Pancreas (tissue), 10 donors: ENCODE measurements around the gene CRB3. TPM values are rescaled to one million over a fixed set of nuclear protein-coding genes. Genes with fewer than 3 reads are reported as not detected.

Experiments used
- ATAC-seq, 4 donors: fragments of 200-7000 bp; cut with Tn5 transposase; one replicate each; pipeline versions ENCODE4 v1.8.0 to v1.9.1; 2020; ENCODE audit warnings: mild to moderate bottlenecking in 4 of 4, moderate library complexity in 4 of 4
- DNase-seq, 6 donors: peaks; one replicate each; pipeline ENCODE4 v3.0.0-alpha.2; 2020
- FAIRE-seq: peaks from 2 replicates; lab custom pipeline; 2012; peaks lifted over from hg19 to GRCh38; lab: Jason Lieb, UNC
- H3K27ac ChIP-seq, 4 donors: fragments of 200-600 bp; sonication (generic); 1 replicate in 3 of 4; 2 replicates in 1 of 4; pipeline versions ENCODE4 v1.5.0 to v1.8.0; 2020
- H3K27me3 ChIP-seq, 4 donors: fragments of 200-600 bp; one replicate each; pipeline ENCODE4 v1.8.0; 2021
- H3K36me3 ChIP-seq, 3 donors: fragments of 200-600 bp; sonication (generic) in 1 of 3; one replicate each; pipeline versions ENCODE4 v1.5.0 to v1.8.0; 2020 to 2021
- H3K4me1 ChIP-seq, 3 donors: fragments of 200-600 bp; one replicate each; pipeline ENCODE4 v1.8.0; 2021
- H3K4me3 ChIP-seq, 4 donors: fragments of 200-600 bp; sonication (generic) in 2 of 4; one replicate each; pipeline versions ENCODE4 v1.5.0 to v1.8.0; 2020 to 2021
- H3K9me3 ChIP-seq, 4 donors: fragments of 200-600 bp; one replicate each; pipeline ENCODE4 v1.8.0; 2021
- CTCF ChIP-seq, 4 donors: fragments of 200-600 bp; sonication (generic) in 3 of 4; IDR thresholded peaks; one replicate each; pipeline versions ENCODE4 v1.5.0 to v1.8.0; 2021; ENCODE audit warnings: antibody characterized with exemption in 4 of 4
- WGBS, 2 donors: extraction: QIAGEN DNeasy Blood & Tissue Kit; methylation state at CpG; one replicate each; pipeline ENCODE4 v1.1.7; 2013; 5-methylcytosine and 5-hydroxymethylcytosine counted together
- intact Hi-C, 3 donors: fragments of 100-400 bp; cut with DNase I; formaldehyde crosslinking; loops; one replicate each; pipeline versions ENCODE4 v1.11.1 to v1.14.2; 2022
- polyA plus RNA-seq, 2 donors: library from polyadenylated mRNA; stranded (reverse); fragments of 200-250 nt; gene quantifications; one replicate each; pipeline ENCODE4 v1.2.3, GENCODE V29; 2013
- total RNA-seq, 6 donors: library from RNA; stranded (reverse); fragmentation: NEBNext Ultra II Directional in 4 of 6; extraction: Animal tissue kit (Norgen Biotek cat#: 25700) in 4 of 6; gene quantifications; one replicate each; pipeline versions ENCODE4 v1.2.1 to v1.2.4, GENCODE V29; 2021 to 2023
- donor health status: healthy with polysubstance abuse.
- donor health status: DM: no; HTN: no; CAD: no; lungs with moderate emphysema.
- donor health status: DM: no; HTN: no; CAD: no.
- donor health status: control.
- donor health status: control.
- donor health status: Bipolar disorder and iron deficiency.
- donor health status: DM: yes; HTN: yes; CAD: no.
- donor health status: DM: no; HTN: no; CAD: no.
- donor health status: DM: no; HTN: no; CAD: no.
- donor health status: DM: yes; HTN: yes; CAD: no.

The CRB3 gene
- total and polyA plus RNA-seq, 8 donors, result 22.0 to 37.7 (median 27.7) TPM

- Histone ChIP-seq H3K9me3 (no peaks in the 10 kb centered on the region), H3K36me3 (no peaks in the 10 kb centered on the region), H3K27ac (no peak overlapping the region), H3K27me3 (no peaks in the 10 kb centered on the region), H3K4me3 (no peak overlapping the region), H3K4me1 (no peaks in the 10 kb centered on the region)
- no peak for ATAC-seq
- intact Hi-C loops, result no loop called here
- TF ChIP-seq CTCF (IDR thresholded peaks at IDR 0.05), result no peak
- no peak for DNase-seq
- no peak for FAIRE-seq
- WGBS, 2 donors, result 76 to 86% methylated on average over 4 of the region's 4 CpGs
Measured at GRCh38 chr19:6491802-6492592, 27.9 kb downstream of the CRB3 start.

GRCh38 chr19:6494438-6495036 lies 30.5 kb downstream of the CRB3 start:
- no peaks in the 10 kb centered on the region for H3K4me1 ChIP-seq
- no peaks in the 10 kb centered on the region for H3K36me3 ChIP-seq
- FAIRE-seq (no peak), ATAC-seq (no peak), DNase-seq (no peak)
- WGBS, 2 donors, result 83 to 88% methylated on average over 8 of the region's 8 CpGs
- no peak for TF ChIP-seq CTCF (IDR thresholded peaks at IDR 0.05)
- H3K4me3 ChIP-seq, result no peak overlapping the region
- no peaks in the 10 kb centered on the region for H3K27me3 ChIP-seq
- no peaks in the 10 kb centered on the region for H3K9me3 ChIP-seq
- H3K27ac ChIP-seq, result no peak overlapping the region
- intact Hi-C loops, result no loop called here

GRCh38 chr19:6495947-6496346 lies 31.9 kb downstream of the CRB3 start:
- intact Hi-C loops, result no loop called here
- Histone ChIP-seq H3K4me3 (no peak overlapping the region), H3K9me3 (no peaks in the 10 kb centered on the region), H3K27me3 (no peaks in the 10 kb centered on the region), H3K36me3 (no peaks in the 10 kb centered on the region), H3K27ac (no peak overlapping the region), H3K4me1 (no peaks in the 10 kb centered on the region)
- FAIRE-seq (no peak), ATAC-seq (no peak), DNase-seq (no peak)
- WGBS, 2 donors, result 92 to 96% methylated on average over 19 of the region's 19 CpGs
- no peak for TF ChIP-seq CTCF (IDR thresholded peaks at IDR 0.05)

GRCh38 chr19:6498294-6499036 lies 34.4 kb downstream of the CRB3 start:
- Histone ChIP-seq H3K27me3 (no peaks in the 10 kb centered on the region), H3K27ac (no peak overlapping the region), H3K4me3 (no peak overlapping the region), H3K9me3 (no peaks in the 10 kb centered on the region), H3K36me3 (no peaks in the 10 kb centered on the region), H3K4me1 (peaks cover 0 to 4% (median 0%) of the 10 kb centered on the region in 3 donors)
- ATAC-seq, result no peak
- no peak for FAIRE-seq
- no peak for DNase-seq
- intact Hi-C loops, result no loop called here
- no peak for TF ChIP-seq CTCF (IDR thresholded peaks at IDR 0.05)
- WGBS, 2 donors, result 75 to 78% methylated on average over 7 of the region's 7 CpGs
